Tibial nerve (tissue), 3 donors: Measurements from ENCODE around the gene SPECC1.

ENCODE experiments used
- EP300 ChIP-seq, 2 donors: sonication (generic); formaldehyde crosslinking; IDR thresholded peaks; one replicate each; pipeline ENCODE4 v1.6.1; 2017; ENCODE audit warnings: antibody characterized with exemption in 2 of 2, mild to moderate bottlenecking in 1 of 2
- POLR2A ChIP-seq, 2 donors: fragments of 450-650 bp; IDR thresholded peaks; one replicate each; pipeline ENCODE4 v1.6.1; 2017; ENCODE audit warnings: antibody characterized with exemption in 2 of 2, mild to moderate bottlenecking in 2 of 2, moderate library complexity in 2 of 2

DNA sequence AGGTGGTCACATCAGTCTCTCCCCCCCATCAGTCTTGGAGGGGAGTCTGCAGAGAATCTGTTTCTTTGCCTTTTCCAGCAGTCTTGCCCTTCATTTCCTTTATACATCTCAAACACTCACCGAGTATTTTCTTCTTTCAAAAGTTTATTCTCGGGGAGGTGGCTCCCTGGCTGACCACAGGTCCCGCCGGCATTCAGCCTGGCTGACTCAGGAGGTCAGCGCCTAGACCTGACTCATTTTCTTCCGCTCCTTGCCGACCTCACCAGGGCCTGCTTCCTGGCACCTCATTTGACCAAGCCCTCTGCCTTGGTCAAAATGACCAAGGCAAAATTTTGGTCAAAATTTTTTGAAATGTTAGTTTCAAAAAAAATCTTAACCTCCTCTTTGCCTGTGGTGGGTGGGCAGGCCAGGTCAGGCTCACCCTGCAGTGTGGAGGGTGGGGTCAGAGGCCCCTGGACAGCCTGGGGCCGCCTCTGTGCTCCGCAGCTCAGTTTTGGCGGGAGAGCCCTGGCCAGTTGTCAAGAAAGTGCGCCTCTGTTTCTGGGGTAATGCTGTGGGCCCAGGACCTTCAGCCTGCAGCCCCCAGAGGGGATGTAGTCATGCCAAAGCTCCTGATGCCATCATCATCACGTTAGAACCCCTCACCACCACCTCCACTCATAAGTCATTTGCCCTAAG, 165.6 kb downstream of the SPECC1 start:
- TF ChIP-seq EP300 (IDR thresholded peaks at IDR 0.05) (no peak), POLR2A (IDR thresholded peaks at IDR 0.05) (no peak)
